Purkinje cell (primary cell): Measurements from ENCODE around the gene IL13. TPM values are rescaled to one million over a fixed set of nuclear protein-coding genes. Genes with fewer than 3 reads are reported as not detected.

Source experiments
- polyA plus RNA-seq: library from polyadenylated mRNA; unstranded; fragments of >200 nt; fragmentation: Nextera tagmentation; gene quantifications from 2 replicates; pipeline ENCODE4 v1.2.1, GENCODE V29; 2014

Gene IL13
- not detected in 2 replicates for polyA plus RNA-seq

GRCh38 chr5:132657676-132658380 lies at the start of gene IL13:
Gene IL13 (plus strand): TSS chr5:132658173. CDS start chr5:132658187, 14 bp downstream.

GRCh38 chr5:132673939-132674630 lies 16.1 kb downstream of the IL13 start, which contains the start of gene IL4:
Gene IL4 (plus strand): TSS chr5:132673989. CDS start chr5:132674051, 62 bp downstream.

Other genes with a start within 250 kb of the IL13 start
- 0.90 TPM in 1 of 2 replicates, not detected in the other for gene IRF1, start 167.4 kb upstream of the IL13 start, polyA plus RNA-seq
- gene IL5, start 114.7 kb upstream of the IL13 start, polyA plus RNA-seq, result not detected in 2 replicates
- gene RAD50, start 101.2 kb upstream of the IL13 start, polyA plus RNA-seq, result 34.0 and 44.9 TPM in 2 replicates
- 0.71 TPM in 1 of 2 replicates, not detected in the other for gene IL4, start 15.8 kb downstream of the IL13 start, polyA plus RNA-seq
- gene KIF3A, start 79.4 kb downstream of the IL13 start, polyA plus RNA-seq, result 146 and 152 TPM in 2 replicates
- gene CCNI2, start 89.3 kb downstream of the IL13 start, polyA plus RNA-seq, result 141 and 152 TPM in 2 replicates
- 46.5 and 48.3 TPM in 2 replicates for gene SEPTIN8, start 119.1 kb downstream of the IL13 start, polyA plus RNA-seq
- gene SOWAHA, start 155.1 kb downstream of the IL13 start, polyA plus RNA-seq, result 2.9 and 6.2 TPM in 2 replicates
- gene SHROOM1, start 172.5 kb downstream of the IL13 start, polyA plus RNA-seq, result 1.6 and 2.3 TPM in 2 replicates
- not detected in 2 replicates for gene GDF9, start 208.3 kb downstream of the IL13 start, polyA plus RNA-seq
- gene UQCRQ, start 208.5 kb downstream of the IL13 start, polyA plus RNA-seq, result 1,974 and 2,272 TPM in 2 replicates
- 0.54 and 2.1 TPM in 2 replicates for gene LEAP2, start 215.5 kb downstream of the IL13 start, polyA plus RNA-seq